GM21367 (cell line): Measurements from ENCODE around the gene ZNF330.
"Not testable (repeated sequence)": the region's sequence is repeated elsewhere in the genome, so short reads cannot be mapped to it uniquely, and the experiment has no call there.

ENCODE experiments used
- ATAC-seq: cut with Tn5 transposase; IDR thresholded peaks from one replicate; pipeline ENCODE4 v1.9.1; 2021; ENCODE audit not compliant: unreplicated experiment

ZNF330 gene

GRCh38 chr4:141220691-141221659 is at the start of gene ZNF330:
ZNF330 (plus strand) TSS chr4:141220895; CDS start chr4:141222372, 1,477 bp downstream.
- peak; percentile 87 for ATAC-seq

GRCh38 chr4:141174457-141174856 is 46.2 kb upstream of the ZNF330 start:
- ATAC-seq: no peak

GRCh38 chr4:141177171-141177570 is 43.5 kb upstream of the ZNF330 start:
- ATAC-seq: no peak

- no peak for ATAC-seq
Observed at GRCh38 chr4:141179474-141180373, 41.0 kb upstream of the ZNF330 start.

GRCh38 chr4:141180991-141181761 is 39.5 kb upstream of the ZNF330 start:
- ATAC-seq: no peak

- not testable (repeated sequence) for ATAC-seq
Observed at GRCh38 chr4:141183491-141183890, 37.2 kb upstream of the ZNF330 start.

- ATAC-seq: no peak
Observed at GRCh38 chr4:141192564-141192963, 28.1 kb upstream of the ZNF330 start.

- ATAC-seq: no peak
Observed at GRCh38 chr4:141193516-141194034, 27.1 kb upstream of the ZNF330 start.

- ATAC-seq: no peak
Observed at GRCh38 chr4:141195095-141195707, 25.5 kb upstream of the ZNF330 start.

GRCh38 chr4:141196227-141196933 is 24.3 kb upstream of the ZNF330 start:
- ATAC-seq: no peak

GRCh38 chr4:141207961-141208360 is 12.7 kb upstream of the ZNF330 start:
- ATAC-seq: no peak

GRCh38 chr4:141210168-141210567 is 10.5 kb upstream of the ZNF330 start:
- no peak for ATAC-seq

GRCh38 chr4:141213550-141213991 is 7.1 kb upstream of the ZNF330 start:
- ATAC-seq: no peak

GRCh38 chr4:141215030-141215429 is 5.7 kb upstream of the ZNF330 start:
- ATAC-seq: no peak

- no peak for ATAC-seq
Observed at GRCh38 chr4:141216002-141216761, 4.5 kb upstream of the ZNF330 start.

GRCh38 chr4:141220271-141220670 is 424 bp upstream of the ZNF330 start:
- ATAC-seq: no peak

GRCh38 chr4:141223418-141223817 is 2.7 kb downstream of the ZNF330 start:
- no peak for ATAC-seq

GRCh38 chr4:141227280-141227679 is 6.6 kb downstream of the ZNF330 start:
- not testable (repeated sequence) for ATAC-seq
